Erythroblast (primary cell): ENCODE measurements around the gene CCDC51.
"Not testable (repeated sequence)": the region's sequence is repeated elsewhere in the genome, so short reads cannot be mapped to it uniquely, and the experiment has no call there.

Source experiments
- GATA1 ChIP-seq: IDR thresholded peaks from 2 replicates; pipeline ENCODE4 v1.6.1; 2011; ENCODE audit warnings: low read depth, mild to moderate bottlenecking, control low read depth, low read length, moderate library complexity
- POLR2A ChIP-seq: IDR thresholded peaks from 2 replicates; pipeline ENCODE4 v1.6.1; 2011; ENCODE audit warnings: mild to moderate bottlenecking, low read length

DNA sequence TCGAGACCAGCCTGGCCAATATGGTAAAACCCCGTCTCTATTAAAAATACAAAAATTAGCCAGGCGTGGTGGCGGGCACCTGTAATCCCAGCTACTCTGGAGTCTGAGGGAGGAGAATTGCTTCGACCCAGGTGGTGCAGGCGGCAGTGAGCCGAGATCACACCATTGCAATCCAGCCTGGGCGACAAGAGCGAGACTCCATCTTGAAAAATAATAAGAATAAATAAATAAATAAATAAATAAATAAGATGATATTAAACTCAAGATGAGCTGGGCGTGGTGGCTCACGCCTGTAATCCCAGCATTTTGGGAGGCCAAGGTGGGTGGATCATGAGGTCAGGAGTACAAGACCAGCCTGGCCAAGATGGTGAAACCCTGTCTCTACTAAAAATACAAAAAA is 41.0 kb upstream of the CCDC51 start:
- TF ChIP-seq POLR2A, GATA1: not testable (repeated sequence)
